Measurements from ENCODE around the gene SARM1.

DNA sequence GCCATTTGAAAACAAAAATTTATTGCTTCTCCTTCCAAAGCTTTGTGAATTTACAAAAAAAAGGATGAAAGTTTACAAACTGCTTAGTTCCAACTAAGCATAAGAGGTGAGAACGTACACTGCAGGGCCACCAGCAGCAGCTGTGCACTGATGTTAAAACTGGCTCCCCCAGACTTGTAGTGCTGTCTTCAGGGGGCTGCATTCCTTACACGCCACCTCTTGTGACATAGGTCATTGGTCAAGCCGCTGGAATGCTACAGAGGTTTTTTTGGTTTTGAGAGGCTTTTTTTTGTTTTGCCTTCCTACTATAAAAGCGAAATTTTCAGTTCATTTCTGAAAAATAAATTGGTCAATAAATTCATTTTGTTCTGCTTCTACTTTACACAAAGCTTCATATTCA is 43.2 kb upstream of the SARM1 start:
- TF ChIP-seq POLR2A (IDR thresholded peaks at IDR 0.05), result no peak
- TF ChIP-seq EP300 (IDR thresholded peaks at IDR 0.05), result no peak
- TF ChIP-seq, protein P1, sequence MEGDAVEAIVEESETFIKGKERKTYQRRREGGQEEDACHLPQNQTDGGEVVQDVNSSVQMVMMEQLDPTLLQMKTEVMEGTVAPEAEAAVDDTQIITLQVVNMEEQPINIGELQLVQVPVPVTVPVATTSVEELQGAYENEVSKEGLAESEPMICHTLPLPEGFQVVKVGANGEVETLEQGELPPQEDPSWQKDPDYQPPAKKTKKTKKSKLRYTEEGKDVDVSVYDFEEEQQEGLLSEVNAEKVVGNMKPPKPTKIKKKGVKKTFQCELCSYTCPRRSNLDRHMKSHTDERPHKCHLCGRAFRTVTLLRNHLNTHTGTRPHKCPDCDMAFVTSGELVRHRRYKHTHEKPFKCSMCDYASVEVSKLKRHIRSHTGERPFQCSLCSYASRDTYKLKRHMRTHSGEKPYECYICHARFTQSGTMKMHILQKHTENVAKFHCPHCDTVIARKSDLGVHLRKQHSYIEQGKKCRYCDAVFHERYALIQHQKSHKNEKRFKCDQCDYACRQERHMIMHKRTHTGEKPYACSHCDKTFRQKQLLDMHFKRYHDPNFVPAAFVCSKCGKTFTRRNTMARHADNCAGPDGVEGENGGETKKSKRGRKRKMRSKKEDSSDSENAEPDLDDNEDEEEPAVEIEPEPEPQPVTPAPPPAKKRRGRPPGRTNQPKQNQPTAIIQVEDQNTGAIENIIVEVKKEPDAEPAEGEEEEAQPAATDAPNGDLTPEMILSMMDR (IDR thresholded peaks at IDR 0.05), result no peak
